ENCODE data around the gene GSTA3. TPM values are rescaled to one million over a fixed set of nuclear protein-coding genes. Genes with fewer than 3 reads are reported as not detected.

The GSTA3 gene
- total and polyA plus RNA-seq, 2 donors (not counting 3 experiments of a cell fraction or from before 2014, with no cell fraction given), result not detected

DNA sequence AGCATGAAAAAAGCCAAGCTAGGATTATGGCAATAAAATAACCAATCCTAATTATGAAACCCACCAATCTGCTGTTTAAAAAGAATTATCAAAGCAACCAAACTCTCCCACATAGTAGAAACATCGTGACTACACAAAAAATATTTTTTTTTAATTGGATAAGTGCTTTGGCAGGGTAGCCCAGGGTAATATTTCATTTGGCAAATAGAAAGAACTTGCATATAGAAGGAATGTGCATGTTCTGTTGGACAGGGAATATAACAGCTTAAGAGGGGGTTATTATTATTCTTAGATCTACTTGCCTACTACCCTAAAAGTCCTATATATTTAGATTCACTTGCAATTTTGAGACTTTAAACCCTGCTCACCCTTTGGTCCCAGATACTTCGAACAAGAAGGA lies 972 bp downstream of the GSTA3 start:
- dilution Hi-C loops (cut with MboI; ENCODE audit: extremely low pct_ligation_motif_present, low sequenced_read_pairs), result no loop called here
- CTCF ChIA-PET, result interaction anchor here (1.4 kb wide), 1 partner anchor 26 kb away, joined by 3 read pairs; no protein-coding TSS in a partner anchor
- intact Hi-C loops (cut with micrococcal nuclease), result no loop called here

More for the DNA sequence above, 972 bp downstream of the GSTA3 start:
- H3K4me2 ChIP-seq (ENCODE audit: insufficient read depth, low read length), result no peak overlapping the region
- no TSS peak for BruUV-seq (replicated peaks)
- H2AFZ ChIP-seq (ENCODE audit: low read depth, low read length), result no peak overlapping the region
- POLR2A ChIA-PET, result no interaction called here
- DNase-seq (ENCODE audit: low read depth, low spot score) (no peak), FAIRE-seq (no peak)
- no peak overlapping the region for H3K9ac ChIP-seq (replicated peaks; ENCODE audit: extremely low read depth, insufficient read depth, low read length)
- H3K9me3 ChIP-seq (replicated peaks; ENCODE audit: control insufficient read depth, insufficient read depth, low read length), result no peaks in the 10 kb centered on the region
- H3K9me1 ChIP-seq (replicated peaks; ENCODE audit: control insufficient read depth, extremely low read depth, insufficient read depth, low read length), result no peaks in the 10 kb centered on the region
- no peaks in the 10 kb centered on the region for H3K36me3 ChIP-seq (ENCODE audit: control insufficient read depth in 2 of 2, extremely low read depth in 1 of 2, insufficient read depth in 2 of 2, low read length in 2 of 2)
- no peaks in the 10 kb centered on the region for H3K4me1 ChIP-seq (ENCODE audit: control insufficient read depth, extremely low read depth, insufficient read depth, low read length)
- H3K27ac ChIP-seq (ENCODE audit: insufficient read depth, low read depth, low read length), result no peak overlapping the region
- H3K4me3 ChIP-seq (replicated peaks in 1 of 3; ENCODE audit: insufficient read depth in 1 of 3, low read depth in 1 of 3, low read length in 3 of 3), result no peak overlapping the region
- H3K27me3 ChIP-seq (ENCODE audit: control insufficient read depth in 2 of 2, insufficient read depth in 2 of 2, low read length in 2 of 2), result no peaks in the 10 kb centered on the region
- H3K79me2 ChIP-seq (ENCODE audit: control insufficient read depth, insufficient read depth, low read length), result no peaks in the 10 kb centered on the region
- TF ChIP-seq GATA2 (IDR thresholded peaks at IDR 0.05; ENCODE audit: insufficient read depth, insufficient read length, low read depth, low read length) (no peak), POLR2A (IDR thresholded peaks at IDR 0.05; ENCODE audit: low read depth, low read length) (no peak), JUN (IDR thresholded peaks at IDR 0.05; ENCODE audit: borderline replicate concordance, insufficient read depth, insufficient read length, low read depth) (no peak), MYC (IDR thresholded peaks at IDR 0.05; ENCODE audit: low read depth, low read length) (no peak), POLR2AphosphoS5 (IDR thresholded peaks at IDR 0.05; ENCODE audit: insufficient read depth, low read depth, low read length) (no peak)
- TF ChIP-seq, protein P1, sequence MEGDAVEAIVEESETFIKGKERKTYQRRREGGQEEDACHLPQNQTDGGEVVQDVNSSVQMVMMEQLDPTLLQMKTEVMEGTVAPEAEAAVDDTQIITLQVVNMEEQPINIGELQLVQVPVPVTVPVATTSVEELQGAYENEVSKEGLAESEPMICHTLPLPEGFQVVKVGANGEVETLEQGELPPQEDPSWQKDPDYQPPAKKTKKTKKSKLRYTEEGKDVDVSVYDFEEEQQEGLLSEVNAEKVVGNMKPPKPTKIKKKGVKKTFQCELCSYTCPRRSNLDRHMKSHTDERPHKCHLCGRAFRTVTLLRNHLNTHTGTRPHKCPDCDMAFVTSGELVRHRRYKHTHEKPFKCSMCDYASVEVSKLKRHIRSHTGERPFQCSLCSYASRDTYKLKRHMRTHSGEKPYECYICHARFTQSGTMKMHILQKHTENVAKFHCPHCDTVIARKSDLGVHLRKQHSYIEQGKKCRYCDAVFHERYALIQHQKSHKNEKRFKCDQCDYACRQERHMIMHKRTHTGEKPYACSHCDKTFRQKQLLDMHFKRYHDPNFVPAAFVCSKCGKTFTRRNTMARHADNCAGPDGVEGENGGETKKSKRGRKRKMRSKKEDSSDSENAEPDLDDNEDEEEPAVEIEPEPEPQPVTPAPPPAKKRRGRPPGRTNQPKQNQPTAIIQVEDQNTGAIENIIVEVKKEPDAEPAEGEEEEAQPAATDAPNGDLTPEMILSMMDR (IDR thresholded peaks at IDR 0.05; ENCODE audit: extremely low read depth in 1 of 2, insufficient read depth in 1 of 2, low read depth in 1 of 2, low read length in 2 of 2), result no peak
- no peaks in the 10 kb centered on the region for H4K20me1 ChIP-seq (replicated peaks; ENCODE audit: control insufficient read depth, extremely low read depth, insufficient read depth, low read length)
